Heart left ventricle (tissue), 13 donors: Measurements from ENCODE around the gene COPS6.

ENCODE experiments used
- POLR2A ChIP-seq, 2 donors: fragments of 450-650 bp; IDR thresholded peaks; one replicate each; pipeline ENCODE4 v1.6.1; 2017; ENCODE audit warnings: antibody characterized with exemption in 2 of 2, mild to moderate bottlenecking in 2 of 2, moderate library complexity in 2 of 2
- TF ChIP-seq, protein P1 (sequence below), 12 donors: fragments of 200-600 bp; sonication (generic) in 4 of 12; IDR thresholded peaks; one replicate each; pipeline versions ENCODE4 v1.5.0 to v1.8.0; 2018 to 2022; ENCODE audit warnings: antibody characterized with exemption in 12 of 12, mild to moderate bottlenecking in 5 of 12
- donor health status: ischemic (EF 13 %, LVEDD 7.1; RV severe dilation, severe dysfunction).
- donor health status: DM: no; HTN: yes; CAD: no.
- donor health status: DM: no; HTN: no; CAD: no.
- donor health status: ischemic (EF 25% LVEDD 6.9; RV normal size, moderate dysfunction).
- donor health status: ischemic (EF 25% LVEDD 5.7; RV mildly dilated, moderate dysfunction).
- donor health status: ischemic (EF 35%, LVEDD 5.7; RV mildly dilated, moderate dysfunction).
- donor health status: nonischemic (EF 11% LVEDD 7.7; RV severe dilation, severe dysfunction).
- donor health status: DM: yes; HTN: yes; CAD: no.
- donor health status: PGD.
- donor health status: ischemic (EF 29% LVEDD 5.4; RV normal size, mild dysfunction).
- donor health status: nonischemic (EF 23%, LVEDD 6.1; RV moderate dilation, normal function).

DNA sequence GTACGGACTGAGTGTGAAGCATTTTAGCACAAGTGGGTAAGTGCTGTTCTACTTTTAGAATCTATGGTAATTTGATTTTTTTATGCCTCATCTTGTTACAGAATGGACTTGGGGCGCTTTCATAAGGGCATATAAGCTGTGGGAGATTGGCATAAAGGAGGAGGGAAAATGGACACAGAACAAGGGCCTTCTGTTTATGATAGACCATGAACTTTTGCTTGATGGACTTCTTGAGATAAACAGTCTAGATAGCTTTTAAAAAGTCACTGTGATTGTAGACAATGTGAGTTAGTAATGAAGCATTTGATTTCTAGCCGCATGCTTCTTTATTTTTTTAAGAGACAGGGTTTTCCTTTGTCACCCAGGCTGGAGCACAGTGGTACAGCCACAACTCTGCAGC is 37.2 kb upstream of the COPS6 start:
- TF ChIP-seq, protein P1, sequence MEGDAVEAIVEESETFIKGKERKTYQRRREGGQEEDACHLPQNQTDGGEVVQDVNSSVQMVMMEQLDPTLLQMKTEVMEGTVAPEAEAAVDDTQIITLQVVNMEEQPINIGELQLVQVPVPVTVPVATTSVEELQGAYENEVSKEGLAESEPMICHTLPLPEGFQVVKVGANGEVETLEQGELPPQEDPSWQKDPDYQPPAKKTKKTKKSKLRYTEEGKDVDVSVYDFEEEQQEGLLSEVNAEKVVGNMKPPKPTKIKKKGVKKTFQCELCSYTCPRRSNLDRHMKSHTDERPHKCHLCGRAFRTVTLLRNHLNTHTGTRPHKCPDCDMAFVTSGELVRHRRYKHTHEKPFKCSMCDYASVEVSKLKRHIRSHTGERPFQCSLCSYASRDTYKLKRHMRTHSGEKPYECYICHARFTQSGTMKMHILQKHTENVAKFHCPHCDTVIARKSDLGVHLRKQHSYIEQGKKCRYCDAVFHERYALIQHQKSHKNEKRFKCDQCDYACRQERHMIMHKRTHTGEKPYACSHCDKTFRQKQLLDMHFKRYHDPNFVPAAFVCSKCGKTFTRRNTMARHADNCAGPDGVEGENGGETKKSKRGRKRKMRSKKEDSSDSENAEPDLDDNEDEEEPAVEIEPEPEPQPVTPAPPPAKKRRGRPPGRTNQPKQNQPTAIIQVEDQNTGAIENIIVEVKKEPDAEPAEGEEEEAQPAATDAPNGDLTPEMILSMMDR (IDR thresholded peaks at IDR 0.05) = no peak
- TF ChIP-seq POLR2A (IDR thresholded peaks at IDR 0.05) = no peak
